ENCODE results near the gene MAGI3. TPM values are rescaled to one million over a fixed set of nuclear protein-coding genes. Genes with fewer than 3 reads are reported as not detected.

Gene MAGI3
- total and polyA plus RNA-seq, 4 experiments from 2014 or later = 3.5 to 6.7 (median 5.5) TPM

GRCh38 chr1:113429461-113430153 is 39.3 kb downstream of the MAGI3 start:
- Histone ChIP-seq H3K27ac (ENCODE audit: low read depth, low read length) (no peak overlapping the region), H3K36me3 (ENCODE audit: insufficient read depth, low read length) (no peaks in the 10 kb centered on the region), H3K9me3 (ENCODE audit: control insufficient read depth in 1 of 2, low read length in 2 of 2) (no peaks in the 10 kb centered on the region), H3K27me3 (ENCODE audit: insufficient read depth, low read length) (no peaks in the 10 kb centered on the region), H3K4me3 (ENCODE audit: low read length in 2 of 2) (no peak overlapping the region), H3K4me1 (ENCODE audit: insufficient read depth, low read length) (peaks cover 5% of the 10 kb centered on the region)
- Mint-ChIP-seq H3K9me3 (no peaks in the 10 kb centered on the region), H3K27ac (no peak overlapping the region), H3K36me3 (no peaks in the 10 kb centered on the region), H3K4me3 (no peak overlapping the region), H3K4me1 (peaks cover 0 to 4% (median under 1%) of the 10 kb centered on the region in 4 donors), H3K27me3 (no peaks in the 10 kb centered on the region)
- CTCF ChIA-PET (ENCODE audit: partially characterized antibody) = no interaction called here
- POLR2A ChIA-PET (ENCODE audit: partially characterized antibody) = no interaction called here
- intact Hi-C loops (cut with micrococcal nuclease) = no loop called here
- DNase-seq = no peak

GRCh38 chr1:113433184-113433583 is 42.9 kb downstream of the MAGI3 start:
- POLR2A ChIA-PET (ENCODE audit: partially characterized antibody) = no interaction called here
- H3K9me3 Mint-ChIP-seq = no peaks in the 10 kb centered on the region
- no peaks in the 10 kb centered on the region for H3K27me3 ChIP-seq (ENCODE audit: insufficient read depth, low read length)
- H3K27ac Mint-ChIP-seq = no peak overlapping the region
- H3K27me3 Mint-ChIP-seq = no peaks in the 10 kb centered on the region
- H3K27ac ChIP-seq (ENCODE audit: low read depth, low read length) = no peak overlapping the region
- H3K4me1 Mint-ChIP-seq = peaks cover 0 to 2% (median under 1%) of the 10 kb centered on the region in 4 donors
- H3K36me3 ChIP-seq (ENCODE audit: insufficient read depth, low read length) = no peaks in the 10 kb centered on the region
- no peaks in the 10 kb centered on the region for H3K36me3 Mint-ChIP-seq
- peaks cover 5% of the 10 kb centered on the region for H3K4me1 ChIP-seq (ENCODE audit: insufficient read depth, low read length)
- H3K4me3 ChIP-seq (ENCODE audit: low read length in 2 of 2) = no peak overlapping the region
- no peak for DNase-seq
- CTCF ChIA-PET (ENCODE audit: partially characterized antibody) = no interaction called here
- H3K4me3 Mint-ChIP-seq = no peak overlapping the region
- no peaks in the 10 kb centered on the region for H3K9me3 ChIP-seq (ENCODE audit: control insufficient read depth in 1 of 2, low read length in 2 of 2)
- intact Hi-C loops (cut with micrococcal nuclease) = no loop called here

- Histone ChIP-seq H3K36me3 (ENCODE audit: insufficient read depth, low read length) (no peaks in the 10 kb centered on the region), H3K27ac (ENCODE audit: low read depth, low read length) (no peak overlapping the region), H3K27me3 (ENCODE audit: insufficient read depth, low read length) (no peaks in the 10 kb centered on the region), H3K9me3 (ENCODE audit: control insufficient read depth in 1 of 2, low read length in 2 of 2) (no peaks in the 10 kb centered on the region), H3K4me1 (ENCODE audit: insufficient read depth, low read length) (peaks cover 4% of the 10 kb centered on the region), H3K4me3 (ENCODE audit: low read length in 2 of 2) (no peak overlapping the region)
- Mint-ChIP-seq H3K27ac (no peak overlapping the region), H3K9me3 (no peaks in the 10 kb centered on the region), H3K4me3 (no peak overlapping the region), H3K4me1 (peaks cover 0 to 5% (median 3%) of the 10 kb centered on the region in 4 donors), H3K36me3 (no peaks in the 10 kb centered on the region), H3K27me3 (no peaks in the 10 kb centered on the region)
- intact Hi-C loops (cut with micrococcal nuclease) = no loop called here
- ChIA-PET CTCF (ENCODE audit: partially characterized antibody) (no interaction called here), POLR2A (ENCODE audit: partially characterized antibody) (no interaction called here)
- DNase-seq = no peak
Measured at GRCh38 chr1:113434081-113434873, 44.0 kb downstream of the MAGI3 start.

- intact Hi-C loops (cut with micrococcal nuclease) = no loop called here
- Histone ChIP-seq H3K4me3 (ENCODE audit: low read length in 2 of 2) (no peak overlapping the region), H3K27me3 (ENCODE audit: insufficient read depth, low read length) (no peaks in the 10 kb centered on the region), H3K9me3 (ENCODE audit: control insufficient read depth in 1 of 2, low read length in 2 of 2) (no peaks in the 10 kb centered on the region), H3K36me3 (ENCODE audit: insufficient read depth, low read length) (no peaks in the 10 kb centered on the region), H3K27ac (ENCODE audit: low read depth, low read length) (no peak overlapping the region), H3K4me1 (ENCODE audit: insufficient read depth, low read length) (no peaks in the 10 kb centered on the region)
- Mint-ChIP-seq H3K9me3 (no peaks in the 10 kb centered on the region), H3K27ac (no peak overlapping the region), H3K36me3 (no peaks in the 10 kb centered on the region), H3K4me3 (no peak overlapping the region), H3K27me3 (no peaks in the 10 kb centered on the region), H3K4me1 (peaks cover 0 to 7% (median 7%) of the 10 kb centered on the region in 4 donors)
- ChIA-PET CTCF (ENCODE audit: partially characterized antibody) (no interaction called here), POLR2A (ENCODE audit: partially characterized antibody) (no interaction called here)
- no peak for DNase-seq
Measured at GRCh38 chr1:113434874-113435175, 44.5 kb downstream of the MAGI3 start.

- Histone ChIP-seq H3K27ac (ENCODE audit: low read depth, low read length) (no peak overlapping the region), H3K9me3 (ENCODE audit: control insufficient read depth in 1 of 2, low read length in 2 of 2) (no peaks in the 10 kb centered on the region), H3K4me3 (ENCODE audit: low read length in 2 of 2) (no peak overlapping the region), H3K27me3 (ENCODE audit: insufficient read depth, low read length) (no peaks in the 10 kb centered on the region), H3K4me1 (ENCODE audit: insufficient read depth, low read length) (no peaks in the 10 kb centered on the region), H3K36me3 (ENCODE audit: insufficient read depth, low read length) (no peaks in the 10 kb centered on the region)
- intact Hi-C loops (cut with micrococcal nuclease) = no loop called here
- Mint-ChIP-seq H3K9me3 (no peaks in the 10 kb centered on the region), H3K4me1 (peaks cover 0 to 13% (median 6%) of the 10 kb centered on the region in 4 donors), H3K36me3 (no peaks in the 10 kb centered on the region), H3K4me3 (peak overlapping the region in 1 of 8 donors; percentile 47), H3K27ac (no peak overlapping the region), H3K27me3 (no peaks in the 10 kb centered on the region)
- CTCF ChIA-PET (ENCODE audit: partially characterized antibody) = no interaction called here
- POLR2A ChIA-PET (ENCODE audit: partially characterized antibody) = no interaction called here
- DNase-seq = no peak
Measured at GRCh38 chr1:113437554-113438341, 47.4 kb downstream of the MAGI3 start.

GRCh38 chr1:113438505-113439276 is 48.4 kb downstream of the MAGI3 start:
- H3K9me3 ChIP-seq (ENCODE audit: control insufficient read depth in 1 of 2, low read length in 2 of 2) = no peaks in the 10 kb centered on the region
- Mint-ChIP-seq H3K4me3 (no peak overlapping the region), H3K36me3 (no peaks in the 10 kb centered on the region), H3K9me3 (peaks cover 0 to 3% (median 0%) of the 10 kb centered on the region in 8 donors), H3K4me1 (peaks cover 0 to 13% (median 6%) of the 10 kb centered on the region in 4 donors), H3K27me3 (no peaks in the 10 kb centered on the region), H3K27ac (no peak overlapping the region)
- no peaks in the 10 kb centered on the region for H3K36me3 ChIP-seq (ENCODE audit: insufficient read depth, low read length)
- H3K27ac ChIP-seq (ENCODE audit: low read depth, low read length) = no peak overlapping the region
- no peak overlapping the region for H3K4me3 ChIP-seq (ENCODE audit: low read length in 2 of 2)
- ChIA-PET CTCF (ENCODE audit: partially characterized antibody) (no interaction called here), POLR2A (ENCODE audit: partially characterized antibody) (no interaction called here)
- no peaks in the 10 kb centered on the region for H3K27me3 ChIP-seq (ENCODE audit: insufficient read depth, low read length)
- DNase-seq = no peak
- no peaks in the 10 kb centered on the region for H3K4me1 ChIP-seq (ENCODE audit: insufficient read depth, low read length)
- intact Hi-C loops (cut with micrococcal nuclease) = no loop called here

GRCh38 chr1:113439277-113439670 is 49.0 kb downstream of the MAGI3 start:
- peaks cover 0 to 7% (median 6%) of the 10 kb centered on the region in 8 donors for H3K9me3 Mint-ChIP-seq
- no peak overlapping the region for H3K27ac ChIP-seq (ENCODE audit: low read depth, low read length)
- intact Hi-C loops (cut with micrococcal nuclease) = no loop called here
- no peaks in the 10 kb centered on the region for H3K36me3 Mint-ChIP-seq
- H3K4me3 ChIP-seq (ENCODE audit: low read length in 2 of 2) = no peak overlapping the region
- no peak overlapping the region for H3K4me3 Mint-ChIP-seq
- no peaks in the 10 kb centered on the region for H3K27me3 ChIP-seq (ENCODE audit: insufficient read depth, low read length)
- peaks cover 0 to 13% (median 6%) of the 10 kb centered on the region in 4 donors for H3K4me1 Mint-ChIP-seq
- POLR2A ChIA-PET (ENCODE audit: partially characterized antibody) = no interaction called here
- H3K4me1 ChIP-seq (ENCODE audit: insufficient read depth, low read length) = no peaks in the 10 kb centered on the region
- H3K9me3 ChIP-seq (ENCODE audit: control insufficient read depth in 1 of 2, low read length in 2 of 2) = no peaks in the 10 kb centered on the region
- H3K36me3 ChIP-seq (ENCODE audit: insufficient read depth, low read length) = no peaks in the 10 kb centered on the region
- CTCF ChIA-PET (ENCODE audit: partially characterized antibody) = no interaction called here
- no peak for DNase-seq
- no peak overlapping the region for H3K27ac Mint-ChIP-seq
- H3K27me3 Mint-ChIP-seq = no peaks in the 10 kb centered on the region
